Measurements from ENCODE around the gene EIF2D.
"Not testable (repeated sequence)": the region's sequence is repeated elsewhere in the genome, so short reads cannot be mapped to it uniquely, and the experiment has no call there.

EIF2D gene

DNA sequence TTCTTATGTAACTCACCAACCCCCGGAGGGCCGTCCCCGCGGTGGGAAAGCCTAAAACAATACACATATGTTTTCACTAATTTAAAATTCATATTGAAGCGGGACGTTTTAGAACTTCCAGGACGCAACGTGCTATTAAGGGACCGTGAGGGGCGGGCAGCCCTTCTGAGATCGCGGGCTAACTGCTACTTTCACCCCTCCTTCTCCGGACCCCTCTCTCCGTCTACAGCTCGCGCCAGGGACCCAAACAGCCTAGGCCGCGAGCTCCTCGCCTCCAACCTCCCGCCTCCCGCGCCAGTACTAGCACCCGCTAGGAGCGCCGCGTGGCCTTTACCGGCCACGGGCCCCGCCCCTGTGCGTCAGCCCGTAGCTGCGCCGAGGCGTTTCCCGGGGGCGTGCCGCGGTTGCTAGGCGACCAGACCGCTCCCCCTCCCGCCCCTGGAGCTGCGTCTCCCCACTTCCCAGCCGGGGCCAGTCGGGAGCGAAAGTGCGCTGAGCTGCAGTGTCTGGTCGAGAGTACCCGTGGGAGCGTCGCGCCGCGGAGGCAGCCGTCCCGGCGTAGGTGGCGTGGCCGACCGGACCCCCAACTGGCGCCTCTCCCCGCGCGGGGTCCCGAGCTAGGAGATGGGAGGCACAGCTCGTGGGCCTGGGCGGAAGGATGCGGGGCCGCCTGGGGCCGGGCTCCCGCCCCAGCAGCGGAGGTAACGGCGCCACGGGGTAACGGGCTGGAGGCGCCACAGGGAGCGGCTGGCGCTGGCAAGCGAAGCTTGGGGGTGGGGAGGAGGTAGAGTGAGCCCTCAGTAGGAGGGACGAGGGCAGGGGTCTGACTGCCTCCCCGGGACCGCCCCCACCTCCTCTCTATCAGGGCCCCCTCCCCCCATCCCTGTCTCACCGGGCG, 23.1 kb upstream of the EIF2D start, which contains the start of gene DYRK3:
Gene DYRK3, plus strand, starts transcription at position 457 of the 898 bp plus-strand sequence. Its CDS starts 168 bp downstream, at position 625.
- peak; percentile 29 to 95 (median 87) for DNase-seq

DNA sequence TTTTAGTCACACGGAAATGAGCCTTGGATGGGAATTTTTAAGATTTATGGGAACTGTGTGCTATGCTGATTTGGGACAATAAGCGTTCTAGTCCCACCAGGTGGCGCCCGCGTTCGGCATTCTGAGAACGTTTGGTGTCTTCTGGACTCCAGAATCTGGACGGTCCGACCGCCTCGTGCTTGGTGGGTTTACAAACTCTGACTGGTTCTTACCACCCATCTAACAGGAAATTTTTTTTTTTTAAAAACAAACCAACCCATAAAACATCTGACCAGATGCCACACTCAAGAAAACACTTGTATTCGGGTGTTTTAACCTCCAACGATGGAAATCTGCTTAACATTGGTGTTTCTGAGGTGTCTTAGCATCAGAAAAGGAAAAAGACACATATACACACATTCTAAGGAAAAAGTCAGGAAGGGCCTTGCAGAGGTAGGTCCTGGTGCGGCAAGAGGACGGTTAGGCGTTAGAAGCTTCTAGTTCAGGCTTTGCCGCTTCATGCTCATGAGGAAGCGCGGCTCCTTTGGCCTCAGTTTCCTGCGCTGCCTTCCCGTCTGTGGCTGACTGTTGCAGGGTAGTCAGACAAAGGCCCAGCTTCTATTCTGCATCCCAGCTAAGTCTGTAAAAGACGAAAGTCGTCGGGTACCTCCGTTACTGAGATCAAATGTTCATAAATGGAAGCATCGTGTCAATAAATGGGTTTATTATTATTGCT, 22.3 kb upstream of the EIF2D start:
- peak; percentile 7 to 99 (median 74) for DNase-seq

DNA sequence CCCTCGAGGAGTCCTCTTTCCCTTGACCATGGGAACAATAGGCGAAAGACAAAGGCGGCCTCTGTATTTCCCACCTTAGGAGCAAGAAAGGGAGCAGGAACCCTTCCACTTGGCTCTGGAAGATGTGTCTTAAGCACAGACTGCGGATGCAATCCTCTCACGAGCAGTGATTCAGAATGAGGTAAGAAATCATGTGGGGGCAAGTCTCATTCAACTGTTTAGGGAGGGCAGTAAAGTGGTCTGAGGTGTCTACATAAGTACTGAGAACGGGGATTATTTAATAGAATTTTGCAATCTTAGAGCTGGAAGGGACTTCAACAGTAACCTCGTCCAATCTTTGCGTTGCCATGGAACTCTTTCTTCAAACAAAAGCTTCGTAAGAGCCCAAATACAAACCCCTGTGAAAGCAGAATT, 21.4 kb upstream of the EIF2D start:
- no peak for DNase-seq

GRCh38 chr1:206631085-206631509, 18.8 kb upstream of the EIF2D start:
- DNase-seq: peak in 15 of 58 donors; percentile 3 to 40 (median 13)

GRCh38 chr1:206628916-206629315, 16.7 kb upstream of the EIF2D start:
- DNase-seq: no peak

DNA sequence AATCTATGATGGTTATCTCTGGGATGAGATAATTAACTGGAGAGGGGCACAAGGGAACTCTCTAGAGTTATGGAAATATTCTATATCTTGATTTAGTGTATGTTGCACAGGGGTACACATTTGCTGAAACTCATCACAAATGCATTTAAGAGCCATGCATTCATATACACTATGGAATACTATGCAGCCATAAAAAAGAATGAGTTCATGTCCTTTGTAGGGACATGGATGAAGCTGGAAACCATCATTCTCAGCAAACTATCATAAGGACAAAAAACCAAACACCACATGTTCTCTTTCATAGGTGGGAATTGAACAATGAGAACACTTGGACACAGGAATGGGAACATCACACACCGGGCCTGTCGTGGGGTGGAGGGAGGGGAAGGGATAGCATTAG, 14.1 kb upstream of the EIF2D start:
- not testable (repeated sequence) for DNase-seq

- no peak for DNase-seq
Measured at GRCh38 chr1:206609229-206609991, 2.9 kb downstream of the EIF2D start.

DNA sequence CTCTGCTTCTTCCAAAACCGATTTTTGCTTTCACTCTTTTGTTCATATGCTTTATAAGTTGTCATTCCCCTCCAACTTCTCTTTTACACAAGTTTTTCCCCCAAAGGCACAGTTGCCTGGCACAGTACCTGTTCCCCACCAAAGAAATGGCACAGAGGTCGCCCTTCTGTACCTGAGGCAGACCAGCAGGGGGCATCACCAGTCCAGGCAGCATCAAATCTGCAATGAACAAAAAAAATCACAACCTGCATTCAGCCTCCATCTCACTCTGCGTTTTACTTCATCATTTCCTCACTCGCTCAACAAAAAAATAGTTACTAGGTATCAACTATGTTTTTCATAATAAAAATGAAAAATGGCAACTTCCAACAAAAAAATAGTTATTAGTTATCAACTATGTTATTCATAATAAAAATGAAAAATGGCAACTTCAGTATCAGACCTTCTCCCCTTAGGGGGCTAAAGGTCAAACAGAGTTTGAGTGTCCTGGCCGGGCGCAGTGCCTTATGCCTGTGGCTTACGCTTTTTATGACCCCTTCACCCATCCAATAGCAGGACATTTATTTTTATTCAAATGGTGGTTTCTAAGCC, 4.1 kb downstream of the EIF2D start:
- DNase-seq: peak in 6 of 58 donors; percentile 7 to 24 (median 11)

DNA sequence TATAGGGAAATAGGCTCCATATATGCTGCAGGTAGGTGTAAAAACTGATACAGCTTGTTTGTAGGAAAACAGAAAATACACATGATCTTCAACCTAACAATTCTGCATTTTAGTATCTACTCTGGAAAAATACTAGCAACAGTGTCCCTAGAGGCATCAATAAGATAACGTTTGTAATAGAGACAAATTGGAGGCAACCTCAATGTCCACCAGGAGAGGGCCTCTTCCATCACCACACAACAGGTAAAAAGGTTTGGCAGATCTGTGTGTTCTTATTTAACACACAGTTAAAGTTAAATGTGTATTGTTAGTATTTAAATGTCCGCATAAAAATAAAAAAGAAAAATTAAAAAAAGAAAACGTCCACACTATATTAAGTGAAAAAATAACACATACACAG, 5.4 kb downstream of the EIF2D start:
- no peak for DNase-seq

- DNase-seq: no peak
Measured at GRCh38 chr1:206604861-206605260, 7.4 kb downstream of the EIF2D start.

- DNase-seq: no peak
Measured at GRCh38 chr1:206600527-206600926, 11.7 kb downstream of the EIF2D start.

- DNase-seq: no peak
Measured at GRCh38 chr1:206596319-206596666, 16.0 kb downstream of the EIF2D start.

DNA sequence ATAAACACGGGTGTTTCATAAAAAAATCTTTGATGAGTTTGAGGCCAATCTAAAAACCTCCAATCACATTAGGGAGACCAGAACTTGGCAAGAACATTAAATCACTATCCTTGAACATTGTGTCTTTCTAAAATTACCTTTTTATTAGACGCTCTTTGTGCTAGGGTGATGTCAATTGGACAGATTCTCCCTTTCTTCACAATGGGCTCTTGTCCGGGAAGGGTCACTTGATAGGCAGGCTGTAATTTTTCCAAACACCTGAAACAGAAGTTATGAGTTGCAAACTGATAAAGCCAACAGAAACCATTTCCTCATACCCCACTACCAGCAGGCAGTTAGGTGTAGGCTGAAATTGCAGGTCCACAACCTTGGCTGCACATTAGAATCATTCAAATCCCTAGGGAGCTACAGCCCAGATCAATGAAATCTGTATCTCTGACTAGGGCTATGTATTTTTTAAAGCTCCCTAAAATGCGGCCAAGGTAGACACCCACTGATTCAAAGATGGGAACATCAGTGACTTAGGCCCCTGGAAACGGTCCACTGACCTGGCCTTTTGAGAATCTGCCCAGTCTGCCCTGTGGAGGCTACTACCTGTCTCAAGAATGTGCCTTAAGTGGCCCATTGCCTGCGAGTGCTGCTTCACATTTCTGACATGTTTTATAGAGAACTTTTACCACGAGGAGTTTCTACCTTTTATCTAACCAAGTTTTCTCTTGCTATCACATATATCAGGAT, 16.5 kb downstream of the EIF2D start:
- no peak for DNase-seq

DNA sequence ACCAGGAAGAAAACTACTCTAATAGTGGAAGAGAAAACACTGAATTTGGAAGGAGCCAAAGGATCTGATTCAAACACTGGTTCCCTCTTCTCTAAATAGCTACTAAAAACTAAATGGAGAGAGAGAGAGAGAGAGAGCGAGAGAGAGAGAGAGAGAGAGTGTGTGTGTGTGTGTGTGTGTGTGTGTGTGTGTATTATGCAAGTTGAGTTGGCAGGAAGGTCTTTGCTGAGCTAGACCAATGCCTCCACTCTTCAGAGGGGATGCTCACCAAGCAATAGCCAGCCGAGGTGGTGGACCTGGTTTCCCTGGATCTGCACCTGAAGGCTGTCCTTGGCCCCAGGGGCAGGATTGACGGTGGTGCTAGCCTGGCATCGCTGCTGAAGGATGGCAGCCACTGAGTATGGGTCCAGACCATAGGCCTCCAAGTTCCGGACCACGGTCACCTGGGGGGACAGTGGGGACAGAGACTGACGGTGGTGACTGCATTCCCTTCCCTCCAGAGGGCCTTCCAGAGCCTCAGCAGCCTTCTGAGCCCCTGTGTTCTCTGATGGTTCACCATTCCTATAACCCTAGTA, 18.8 kb downstream of the EIF2D start:
- DNase-seq: no peak

DNA sequence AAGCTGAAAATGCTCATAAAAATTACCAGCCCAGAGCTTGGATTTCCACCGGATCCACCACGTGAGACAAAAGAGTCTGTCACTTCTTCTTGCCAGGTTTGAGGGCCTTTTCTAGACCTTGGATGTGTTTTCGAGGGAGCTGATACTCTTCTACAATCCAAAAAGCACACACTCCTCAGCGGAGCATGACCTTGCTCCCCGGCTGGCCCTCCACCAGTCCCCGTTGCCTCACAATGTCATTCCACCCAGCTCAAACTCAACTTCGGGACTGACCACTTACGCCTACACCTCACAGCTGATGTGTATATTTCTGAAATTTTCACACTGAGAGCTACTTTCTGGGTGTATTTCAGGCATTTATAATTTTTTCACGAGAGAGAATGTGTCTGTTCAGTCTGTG, 20.6 kb downstream of the EIF2D start:
- no peak for DNase-seq

DNA sequence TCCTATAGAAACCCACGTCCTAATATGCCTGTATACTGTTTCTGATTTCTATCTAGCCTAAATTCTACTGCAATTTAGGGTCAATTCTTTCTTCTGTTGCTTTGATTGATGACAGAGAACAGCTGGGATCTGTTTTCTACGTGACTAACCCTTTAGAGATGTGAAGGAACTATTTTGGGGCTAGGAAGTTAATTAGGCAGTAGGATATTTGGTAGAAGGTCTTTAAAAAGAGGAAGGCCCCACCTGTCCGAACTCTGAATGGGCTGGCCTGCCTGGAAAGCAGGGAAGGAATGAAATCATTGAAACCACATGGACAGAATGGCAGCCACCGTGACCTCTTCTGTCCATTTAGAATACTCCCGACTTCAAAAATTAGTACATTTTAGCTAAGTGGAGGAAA, 21.0 kb downstream of the EIF2D start:
- DNase-seq: no peak

- no peak for DNase-seq
Measured at GRCh38 chr1:206590025-206590758, 22.1 kb downstream of the EIF2D start.

GRCh38 chr1:206589206-206589605, 23.1 kb downstream of the EIF2D start:
- no peak for DNase-seq

- no peak for DNase-seq
Measured at GRCh38 chr1:206588492-206588891, 23.8 kb downstream of the EIF2D start.

Data from anterior cingulate cortex (tissue), 58 donors.